H4 (cell line): Measurements from ENCODE around the gene CKB. TPM values are rescaled to one million over a fixed set of nuclear protein-coding genes. Genes with fewer than 3 reads are reported as not detected.

Experiments used
- DNase-seq: peaks from one replicate; pipeline ENCODE4 v3.0.0-alpha.2; 2015; ENCODE audit warnings: low spot score
- total RNA-seq: library from RNA; depleted of rRNA; stranded (reverse); fragments of >200 nt; shearing (Covaris generic); gene quantifications from 2 replicates; pipeline ENCODE4 v1.2.3, GENCODE V29; 2014

Gene CKB
- total RNA-seq, 1 experiment from 2014 or later, result 47.1 TPM

- DNase-seq, result no peak
These were observed 14.8 kb upstream of the CKB start for GRCh38 chr14:103537175-103537990.

- DNase-seq, result no peak
These were observed 14.1 kb upstream of the CKB start for GRCh38 chr14:103536693-103537092.

- no peak for DNase-seq
These were observed 13.4 kb upstream of the CKB start for GRCh38 chr14:103535891-103536565.

- no peak for DNase-seq
These were observed 12.7 kb upstream of the CKB start for GRCh38 chr14:103535081-103535890.

GRCh38 chr14:103534576-103535061, 12.0 kb upstream of the CKB start:
- no peak for DNase-seq

GRCh38 chr14:103533999-103534575, 11.5 kb upstream of the CKB start:
- no peak for DNase-seq

GRCh38 chr14:103533137-103533998, 10.7 kb upstream of the CKB start:
- no peak for DNase-seq

- DNase-seq, result no peak
These were observed 9.8 kb upstream of the CKB start for GRCh38 chr14:103532216-103533136.

- no peak for DNase-seq
These were observed 9.0 kb upstream of the CKB start for GRCh38 chr14:103531421-103532215.

- no peak for DNase-seq
These were observed 8.2 kb upstream of the CKB start for GRCh38 chr14:103530831-103531230.

GRCh38 chr14:103530390-103530789, 7.8 kb upstream of the CKB start:
- no peak for DNase-seq

- no peak for DNase-seq
These were observed 7.0 kb upstream of the CKB start for GRCh38 chr14:103529383-103530365.

- peak; percentile 91 for DNase-seq
These were observed 6.2 kb upstream of the CKB start, which contains the start of gene TRMT61A for GRCh38 chr14:103528587-103529382. Gene TRMT61A, plus strand, starts transcription at chr14:103529196. Its CDS starts 783 bp downstream, at chr14:103529979.

GRCh38 chr14:103528146-103528586, 5.5 kb upstream of the CKB start:
- no peak for DNase-seq

GRCh38 chr14:103527408-103528145, 4.9 kb upstream of the CKB start:
- DNase-seq, result no peak

GRCh38 chr14:103526914-103527248, 4.3 kb upstream of the CKB start:
- DNase-seq, result no peak
